Activated CD8-positive, alpha-beta memory T cell treated with anti-CD3 and anti-CD28 coated beads, Interleukin-2, amount 50 U/mL, for 48 hours (primary cell): ENCODE measurements around the gene GRIPAP1.
"Not testable (repeated sequence)": the region's sequence is repeated elsewhere in the genome, so short reads cannot be mapped to it uniquely, and the experiment has no call there.

Experiments
- DNase-seq: peaks from one replicate; pipeline ENCODE4 v3.0.0-alpha.2; 2020

The GRIPAP1 gene

DNA sequence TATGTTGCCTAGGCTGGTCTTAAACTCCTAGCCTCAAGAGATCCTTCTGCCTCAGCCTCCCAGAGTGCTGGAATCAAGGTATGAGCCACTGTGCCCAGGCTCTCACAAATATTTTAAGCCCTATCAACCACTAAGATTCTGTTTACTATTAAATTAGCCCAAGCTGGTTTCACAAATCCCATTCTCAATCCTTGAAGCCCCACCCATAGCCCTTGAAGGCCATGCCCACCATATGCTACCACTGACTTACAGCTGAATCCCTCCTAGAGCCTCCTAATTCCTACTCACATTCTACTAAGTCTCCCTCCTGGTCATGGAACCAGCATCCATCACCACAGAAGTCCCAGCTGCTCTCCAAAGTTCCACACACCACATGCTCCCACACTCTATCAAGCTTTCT, 9.7 kb downstream of the GRIPAP1 start:
- DNase-seq = no peak

DNA sequence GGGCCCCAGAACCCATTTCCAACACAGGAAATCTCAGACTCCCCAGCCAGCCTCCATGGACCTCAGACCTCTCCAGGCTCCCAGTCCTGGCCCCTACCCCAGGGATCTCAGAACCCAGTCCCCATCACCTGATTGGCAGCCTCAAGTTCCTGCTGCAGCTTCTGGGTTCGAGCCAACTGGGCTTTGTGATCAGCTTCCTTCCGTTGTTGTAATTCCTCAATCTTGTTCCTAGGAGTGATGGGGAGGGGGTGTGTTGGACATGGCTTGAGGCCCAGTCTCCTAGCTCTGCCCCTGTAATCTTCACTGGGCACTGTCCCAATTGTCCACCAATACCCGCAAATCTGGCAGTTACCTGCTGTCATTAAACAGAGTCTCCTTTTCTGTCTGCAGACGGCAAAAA, 12.6 kb downstream of the GRIPAP1 start:
- DNase-seq = no peak

DNA sequence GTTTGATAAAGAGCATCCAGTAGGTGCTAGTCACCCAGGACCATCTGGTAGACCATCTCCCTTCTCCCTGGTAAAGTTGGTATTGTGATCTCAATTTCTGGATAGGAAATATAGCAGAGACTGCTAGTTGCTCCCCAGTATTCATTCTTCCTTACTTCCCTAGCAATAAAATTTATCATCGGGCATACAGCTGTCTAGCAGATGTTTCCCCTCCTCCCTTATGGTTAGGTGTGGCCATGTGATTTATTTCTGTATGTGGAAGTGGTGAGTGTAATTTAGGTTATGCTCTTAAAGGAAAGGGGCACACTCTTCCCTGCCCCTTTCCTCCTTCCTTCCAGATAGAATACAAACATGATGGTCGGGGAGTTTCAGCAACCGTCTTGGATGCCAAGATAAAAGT, 18.2 kb downstream of the GRIPAP1 start:
- no peak for DNase-seq

DNA sequence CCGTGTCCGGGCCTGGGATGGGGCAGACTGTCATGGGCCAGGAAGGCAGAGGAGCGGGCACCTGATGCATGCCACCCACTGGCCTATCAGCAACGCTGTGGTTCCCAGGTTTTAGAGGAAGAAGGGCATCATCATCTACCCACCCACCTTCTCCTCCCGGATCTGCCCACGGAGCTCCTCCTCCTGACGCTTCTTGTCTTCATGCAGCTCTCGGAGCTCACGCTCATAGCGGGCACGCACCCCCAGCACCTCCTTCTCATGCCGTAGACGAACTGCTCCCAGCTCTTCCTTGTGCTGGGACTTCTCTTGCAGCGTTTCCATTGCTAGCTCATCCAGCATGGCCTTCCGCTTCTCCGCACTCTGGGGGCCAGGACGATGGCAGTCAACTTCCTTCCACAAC, 19.0 kb downstream of the GRIPAP1 start:
- DNase-seq = no peak

DNA sequence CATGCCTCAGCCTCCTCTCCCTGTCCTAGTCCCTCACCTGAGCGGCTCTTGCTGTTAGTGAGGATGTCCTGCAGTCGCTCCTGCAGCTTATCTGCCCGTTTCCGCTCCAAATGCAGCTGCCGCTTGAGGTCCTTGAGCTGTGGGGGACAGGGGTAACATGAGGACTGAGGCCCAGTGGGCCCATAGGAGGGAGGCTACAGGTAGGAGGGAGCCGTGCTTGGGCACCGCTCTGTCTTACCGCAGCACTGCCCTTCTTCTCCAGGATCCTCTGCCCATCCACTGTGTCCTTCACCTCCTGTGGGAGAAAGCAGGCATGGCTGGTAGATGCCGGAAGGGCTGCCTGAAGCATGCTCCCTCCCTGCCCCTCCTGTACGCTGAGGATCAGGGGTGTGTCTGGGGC, 20.9 kb downstream of the GRIPAP1 start:
- no peak for DNase-seq

DNA sequence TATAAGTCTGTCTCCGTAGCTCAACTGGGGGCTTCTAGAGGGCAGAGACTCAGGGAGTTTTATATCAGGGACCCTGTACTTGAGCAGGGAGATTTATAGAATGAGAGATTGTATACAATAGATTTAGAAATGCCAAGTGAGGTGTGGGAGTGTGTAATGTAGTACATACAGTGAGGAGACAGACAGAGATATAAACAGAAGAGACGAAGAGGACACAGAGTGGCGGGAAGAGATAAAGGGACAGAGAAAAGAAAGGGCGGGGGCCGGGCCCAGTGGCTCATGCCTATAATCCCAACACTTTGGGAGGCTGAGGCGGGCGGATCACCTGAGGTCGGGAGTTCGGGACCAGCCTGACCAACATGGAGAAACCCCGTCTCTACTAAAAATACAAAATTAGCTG, 21.7 kb downstream of the GRIPAP1 start:
- not testable (repeated sequence) for DNase-seq

DNA sequence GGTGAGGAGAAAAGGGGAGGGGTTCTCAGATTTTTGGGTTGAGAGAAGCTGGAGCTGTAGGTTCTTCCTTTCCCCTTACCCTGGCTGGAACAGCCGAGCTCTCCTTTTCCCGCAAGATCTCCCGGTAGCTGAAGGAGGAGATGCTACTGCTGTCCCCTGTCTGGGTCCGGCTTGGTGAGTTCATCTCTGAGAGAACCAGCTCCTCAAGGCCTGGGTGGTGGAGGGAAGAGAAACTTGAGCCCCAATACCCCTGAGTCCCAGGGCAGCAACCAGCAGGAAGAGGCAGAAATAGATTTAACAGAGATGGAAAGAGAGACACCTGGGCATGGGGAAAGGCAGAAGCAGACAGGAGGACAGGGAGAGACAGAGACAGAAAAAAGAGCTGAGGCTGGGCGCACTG, 23.8 kb downstream of the GRIPAP1 start:
- no peak for DNase-seq

DNA sequence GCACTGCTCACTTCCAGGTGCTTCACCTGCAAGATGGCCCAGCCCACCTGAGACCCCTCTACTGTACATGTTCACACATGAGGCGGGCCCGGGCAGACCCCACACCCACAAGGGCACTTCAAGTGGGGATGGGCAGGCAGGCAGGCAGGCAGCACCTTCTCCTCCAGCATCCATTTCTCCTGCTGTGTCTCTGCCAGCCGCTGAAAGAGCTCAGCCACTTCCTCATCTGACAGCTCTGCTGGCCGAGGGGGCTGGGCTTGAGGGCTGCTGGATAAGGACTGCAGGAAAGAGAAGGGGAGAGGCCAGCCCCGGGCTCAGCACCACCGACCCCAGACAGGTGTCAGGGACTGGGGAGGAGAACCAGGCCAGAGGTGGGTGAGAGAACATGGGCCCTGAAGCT, 26.0 kb downstream of the GRIPAP1 start:
- DNase-seq = no peak

DNA sequence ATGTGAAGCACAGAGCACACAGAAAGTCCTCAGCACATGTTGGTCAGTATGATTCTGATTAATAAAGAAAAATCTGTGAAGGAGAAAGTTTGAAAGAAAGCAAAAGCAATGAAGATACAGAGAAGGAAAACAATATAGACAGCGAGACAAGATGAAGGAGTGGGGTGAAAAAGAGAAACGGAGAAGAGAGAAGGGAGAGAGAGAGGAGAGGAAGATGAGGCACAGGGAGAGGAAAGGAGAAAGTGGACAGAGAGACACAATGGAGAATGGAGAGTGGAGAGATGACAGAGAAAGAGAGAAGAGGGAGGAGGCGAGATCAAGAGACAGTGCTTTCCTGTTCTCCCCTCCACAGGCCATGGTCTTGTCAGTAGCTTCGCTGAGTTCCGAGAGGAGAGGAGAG, 26.5 kb downstream of the GRIPAP1 start:
- no peak for DNase-seq

DNA sequence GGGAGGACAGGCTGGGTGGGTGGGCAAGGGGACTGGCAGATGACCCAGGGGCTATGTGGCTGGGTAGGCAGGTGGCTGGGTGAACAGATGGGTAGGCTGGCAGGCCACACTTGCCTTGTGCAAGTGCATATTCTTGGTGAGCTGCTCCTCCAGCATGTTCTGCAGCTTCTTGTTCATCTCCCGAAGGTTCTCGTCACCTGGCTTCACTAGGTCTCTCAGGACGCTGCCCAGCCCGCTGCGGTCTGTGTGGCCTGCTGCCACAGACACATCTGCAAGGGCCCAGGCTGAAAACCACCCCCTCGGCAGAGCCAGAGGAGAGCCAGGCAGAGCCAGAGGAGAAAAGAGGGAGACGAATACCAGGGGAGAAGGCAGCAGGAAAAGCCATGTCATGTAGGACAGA, 27.0 kb downstream of the GRIPAP1 start:
- DNase-seq = no peak

DNA sequence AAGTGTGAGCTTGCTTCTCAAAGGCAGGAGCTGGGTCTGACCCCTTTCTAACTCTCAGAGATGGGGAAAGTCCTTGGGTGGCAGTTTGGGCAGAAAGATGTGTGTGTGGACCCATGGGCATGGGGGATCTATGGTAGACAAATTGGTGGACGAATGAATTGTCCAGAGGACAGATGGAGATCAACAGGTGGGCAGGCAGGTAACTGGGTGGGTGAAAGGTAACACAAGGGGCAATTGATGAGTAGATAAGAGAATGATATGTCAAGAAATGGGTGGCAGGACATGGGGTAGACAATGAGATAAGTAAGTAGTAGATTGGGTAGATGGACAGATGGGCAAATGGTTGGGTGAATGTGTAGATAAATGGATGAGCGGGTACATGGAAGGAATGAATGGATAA, 27.5 kb downstream of the GRIPAP1 start:
- DNase-seq = no peak

DNA sequence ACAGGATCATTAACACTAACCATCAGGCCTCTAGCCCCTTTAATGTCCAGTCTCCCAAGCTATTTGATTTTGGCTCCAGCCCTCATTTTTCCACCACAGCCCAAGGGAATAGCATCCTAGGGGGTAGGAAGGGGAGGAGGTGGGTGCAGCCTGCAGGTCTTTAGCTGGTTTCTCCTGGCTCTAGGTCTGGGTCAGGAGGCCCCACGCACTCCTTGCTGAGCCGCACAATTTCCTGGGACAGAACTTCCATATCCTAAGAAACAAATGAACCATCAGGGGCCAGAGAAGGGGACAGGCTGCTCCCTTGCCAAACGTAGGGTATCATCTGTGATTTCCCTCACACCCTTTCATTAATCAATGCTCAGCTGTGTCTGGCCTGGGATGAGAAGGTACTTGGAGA, 28.0 kb downstream of the GRIPAP1 start:
- no peak for DNase-seq

DNA sequence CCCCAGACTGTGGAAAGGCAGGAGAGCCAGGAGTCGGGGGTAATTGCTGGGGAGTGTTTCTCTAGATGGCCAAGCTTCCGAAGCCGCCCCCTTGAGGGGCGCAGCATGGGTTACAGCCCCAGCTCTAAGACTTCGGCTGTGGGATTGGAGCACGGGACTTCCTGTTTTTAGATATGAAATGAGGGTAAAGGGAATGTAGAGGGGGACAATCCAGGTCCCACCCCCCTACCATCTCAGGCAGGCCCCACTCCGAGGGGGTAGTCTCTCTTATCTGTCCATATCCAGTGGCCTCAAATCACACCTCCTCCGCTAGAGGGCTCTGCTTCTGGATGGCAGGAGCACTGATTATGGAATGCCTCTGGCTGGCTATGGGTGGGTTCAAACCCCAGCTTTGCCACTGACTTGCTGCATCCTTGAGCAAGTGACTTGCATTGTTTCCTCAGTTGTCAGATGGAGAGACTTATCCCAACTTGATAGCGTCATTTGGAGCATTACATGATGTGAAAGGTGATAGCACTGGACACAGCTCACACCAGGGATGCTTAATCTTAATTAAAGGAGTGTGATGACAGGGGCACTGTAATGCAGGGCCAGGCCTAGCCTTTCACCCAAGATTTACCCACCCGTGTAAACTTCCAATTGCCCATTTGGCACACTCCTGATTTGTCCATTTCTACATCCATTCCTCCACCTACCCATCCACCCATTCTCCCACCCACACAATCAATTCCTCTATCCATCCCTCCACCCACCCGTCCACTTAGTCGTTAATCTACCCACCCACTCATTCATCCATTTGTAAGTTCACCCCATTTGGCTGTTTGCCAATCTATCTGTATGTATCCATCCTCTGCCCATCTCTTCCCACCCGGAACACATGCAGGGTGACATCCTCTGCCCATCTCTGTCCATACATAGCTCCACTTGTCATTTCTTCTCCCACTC, 29.6 kb downstream of the GRIPAP1 start:
- DNase-seq = no peak

DNA sequence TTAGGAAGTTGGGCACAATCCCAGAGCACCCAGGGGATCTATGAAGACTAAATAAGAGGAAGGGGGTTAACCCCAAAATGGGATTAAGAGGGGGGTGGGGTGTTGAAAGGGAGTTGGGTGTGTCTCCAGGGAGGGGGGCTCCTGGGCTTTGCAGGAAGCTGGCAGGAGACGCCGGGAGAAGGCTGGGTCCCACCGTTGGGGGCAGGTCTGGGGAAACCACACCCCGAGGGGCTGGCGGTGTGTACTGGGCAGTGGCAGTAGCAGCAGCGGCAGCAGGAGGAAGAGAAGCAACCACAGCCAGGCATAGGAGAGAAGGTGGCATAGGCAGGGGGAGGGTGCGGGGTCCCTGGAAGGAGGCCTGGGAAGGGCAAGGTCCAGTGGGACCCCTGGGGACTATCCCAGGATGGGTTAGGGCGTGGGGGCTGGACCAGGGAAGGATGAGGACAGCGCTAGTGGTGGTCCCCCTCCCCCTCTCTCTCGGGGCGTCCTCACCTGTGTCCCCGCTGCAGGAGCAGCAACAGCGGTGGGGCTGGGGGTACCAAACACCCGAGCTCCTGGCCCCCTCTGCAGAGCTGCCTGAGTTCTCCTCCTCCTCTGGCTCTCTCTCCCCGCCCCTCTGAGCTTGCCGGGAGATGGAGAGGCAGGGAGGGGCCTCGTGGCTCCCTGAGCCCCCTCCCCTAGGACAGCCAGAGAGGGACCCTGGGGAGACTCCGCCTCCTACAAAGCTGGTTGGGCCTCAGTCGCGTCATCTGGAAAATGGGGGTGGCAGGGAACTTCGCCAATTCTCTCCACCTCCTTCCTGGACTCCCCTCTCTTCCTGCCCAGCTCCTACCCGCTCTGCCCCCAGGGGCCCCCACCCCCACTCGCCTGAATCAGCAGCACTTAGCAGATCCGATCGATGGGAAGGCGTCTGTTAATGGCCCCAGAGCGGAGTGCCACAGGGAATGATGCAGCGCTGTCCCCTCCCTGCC, 30.5 kb downstream of the GRIPAP1 start, which contains the start of gene KCND1:
Gene KCND1 (minus strand): TSS at position 596 of the 971 bp plus-strand sequence. CDS start 1,573 bp downstream, outside the sequence.
- DNase-seq = no peak

DNA sequence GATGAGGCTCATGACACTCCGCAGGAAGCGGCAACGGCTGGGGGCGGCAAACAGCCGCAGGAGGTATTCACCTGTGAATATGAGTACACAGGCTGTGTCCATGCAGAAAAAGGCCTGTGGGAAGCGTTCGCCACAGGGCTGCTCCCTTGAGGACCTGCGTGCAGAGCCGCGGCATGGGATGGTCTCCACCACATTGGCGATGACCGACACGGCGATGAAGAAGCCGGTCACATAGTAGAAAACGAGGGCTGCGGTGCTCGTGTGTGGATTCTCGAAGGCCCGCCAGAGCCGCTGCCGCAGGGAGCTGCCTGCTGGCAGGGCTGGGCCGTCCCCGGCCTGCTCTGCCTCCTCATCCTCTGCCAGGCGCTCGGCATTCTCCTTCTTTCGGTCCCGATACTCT, 32.6 kb downstream of the GRIPAP1 start:
- no peak for DNase-seq

DNA sequence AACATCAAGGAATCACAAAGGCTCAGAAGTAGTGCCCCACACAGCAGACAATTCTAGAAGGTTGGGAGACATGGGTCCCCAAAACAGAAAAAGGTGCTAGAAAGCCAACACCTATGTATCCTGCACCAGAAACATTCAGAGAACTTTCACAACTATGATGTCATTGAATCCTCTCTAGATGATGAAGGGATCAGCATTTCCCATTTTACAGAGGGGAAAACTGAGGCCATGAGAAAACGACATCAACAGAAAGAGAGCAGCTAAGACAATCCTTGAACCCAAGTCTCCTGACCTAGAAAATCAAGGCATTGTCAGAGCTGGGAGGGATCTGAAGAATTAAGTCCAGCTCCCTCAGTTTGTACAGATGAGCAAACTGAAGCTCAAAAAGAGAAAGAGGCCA, 33.7 kb downstream of the GRIPAP1 start:
- DNase-seq = no peak

DNA sequence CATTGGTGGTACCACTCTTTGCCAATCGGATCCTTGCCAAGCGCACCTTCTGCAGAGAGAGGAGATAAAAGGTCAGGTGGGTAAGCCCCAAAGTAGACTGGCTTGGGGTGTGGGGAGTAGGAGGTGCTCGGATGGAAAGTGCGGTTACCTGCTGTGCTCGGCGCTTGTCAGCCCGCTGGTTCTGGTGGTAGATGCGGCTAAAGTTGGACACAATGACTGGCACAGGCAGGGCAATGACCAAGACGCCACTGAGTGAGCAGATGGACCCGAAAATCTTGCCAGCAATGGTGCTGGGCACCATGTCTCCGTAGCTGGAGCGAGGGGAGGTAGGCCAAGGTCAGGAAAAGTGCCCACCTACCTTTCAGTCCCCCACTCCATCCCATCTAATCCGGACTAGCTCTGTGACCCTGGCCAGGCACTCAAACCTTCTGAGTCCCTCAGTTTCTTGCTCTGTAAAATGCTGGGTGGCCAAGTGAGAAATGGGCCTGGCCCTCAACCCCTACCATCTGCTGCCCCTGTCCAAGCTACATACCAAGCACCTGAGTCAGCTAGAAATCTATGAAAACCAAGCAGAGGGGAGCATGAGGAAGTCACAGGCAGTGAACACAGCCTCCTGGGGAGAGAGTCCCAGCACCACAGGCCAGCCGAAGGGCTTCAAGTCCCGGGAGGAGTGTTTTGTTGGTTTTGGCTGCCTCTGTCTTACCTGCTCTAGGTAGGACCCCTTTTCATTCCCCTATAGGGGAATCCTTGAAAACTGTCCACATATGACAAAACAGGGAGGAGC, 35.1 kb downstream of the GRIPAP1 start:
- DNase-seq = no peak

DNA sequence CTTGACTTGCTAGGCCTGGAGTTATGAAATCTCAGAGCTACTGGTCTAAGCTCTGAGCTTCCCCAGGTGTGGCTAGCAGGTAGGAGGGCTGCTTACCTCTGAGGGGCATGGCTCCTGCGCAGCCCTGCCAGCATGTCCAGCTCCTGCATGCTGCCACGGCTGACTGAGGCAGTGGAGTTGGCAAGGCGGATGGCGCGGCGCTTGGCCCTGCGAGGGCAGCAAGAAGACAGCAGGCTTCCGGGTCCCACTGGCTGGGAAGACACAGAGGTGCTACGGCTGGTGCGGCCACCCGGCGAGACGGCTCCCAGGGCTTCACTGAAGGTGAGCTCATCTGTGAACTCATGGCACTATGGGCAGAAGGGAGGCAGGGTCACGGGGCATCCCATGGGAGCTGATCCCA, 36.1 kb downstream of the GRIPAP1 start:
- DNase-seq = no peak

DNA sequence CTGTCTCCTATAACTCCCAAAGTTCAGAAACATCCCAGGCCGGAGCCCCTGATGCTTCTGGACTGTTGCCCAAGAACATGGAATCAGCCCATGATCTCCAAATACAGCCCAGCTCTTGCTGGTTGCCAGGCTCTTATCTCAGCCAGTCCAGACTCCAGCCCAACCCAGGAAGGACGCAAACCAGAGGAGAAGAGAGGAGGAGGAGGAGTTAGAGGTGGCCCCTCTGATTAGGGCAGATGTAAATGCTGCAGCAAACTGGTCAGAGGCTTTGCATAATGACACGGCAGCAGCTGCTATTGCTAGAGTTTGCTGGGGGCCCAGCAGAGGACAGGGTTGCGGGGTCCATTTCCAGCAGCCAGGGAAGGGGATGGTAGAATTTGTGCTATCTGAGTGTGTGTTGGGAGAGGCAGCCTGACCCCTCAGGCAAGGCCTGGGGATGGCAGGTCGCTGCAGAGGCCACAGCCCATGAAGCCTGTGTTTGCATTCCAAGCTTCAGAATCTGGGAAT, 40.4 kb downstream of the GRIPAP1 start:
- DNase-seq = no peak

DNA sequence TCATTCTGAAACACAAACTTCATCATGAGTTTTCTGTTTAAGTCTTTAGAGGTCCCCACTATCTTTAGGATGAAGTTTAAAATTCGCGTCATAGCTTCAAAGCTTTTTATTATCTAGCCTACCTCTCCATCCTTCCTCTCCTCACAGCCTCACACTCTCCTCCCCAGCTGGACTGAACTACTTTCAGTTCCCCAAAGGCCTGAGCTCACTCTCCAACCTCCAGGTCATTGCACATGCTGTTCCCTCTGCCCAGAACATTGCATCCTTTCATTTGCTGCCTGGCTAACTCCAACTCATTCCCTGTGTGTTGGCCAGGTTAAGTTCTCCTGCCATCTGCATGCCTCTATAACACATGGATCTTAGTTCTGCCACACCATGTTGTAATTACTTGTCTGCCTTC, 41.8 kb downstream of the GRIPAP1 start:
- no peak for DNase-seq

DNA sequence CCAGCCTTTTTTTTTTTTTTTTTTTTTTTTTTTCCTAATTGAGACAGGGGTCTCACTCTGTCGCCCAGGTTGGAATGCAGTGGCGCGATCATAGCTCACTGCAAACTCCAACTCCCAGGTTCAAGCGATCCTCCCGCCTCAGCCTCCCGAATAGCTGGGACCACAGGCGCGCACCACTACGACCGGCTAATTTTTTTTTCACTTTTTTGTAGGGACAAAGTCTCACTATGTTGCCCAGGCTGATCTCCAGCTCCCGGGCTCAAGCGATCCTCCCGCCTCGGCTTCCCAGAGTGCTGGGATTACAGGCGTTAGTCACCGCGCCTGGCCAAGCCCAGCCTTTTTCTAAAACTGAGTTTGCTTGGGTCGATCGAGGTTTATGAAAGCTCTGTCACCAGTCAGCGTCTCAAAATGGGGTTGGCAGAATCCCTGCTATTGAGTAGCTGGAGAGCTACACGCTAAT, 43.4 kb downstream of the GRIPAP1 start:
- peak; percentile 57 for DNase-seq

DNA sequence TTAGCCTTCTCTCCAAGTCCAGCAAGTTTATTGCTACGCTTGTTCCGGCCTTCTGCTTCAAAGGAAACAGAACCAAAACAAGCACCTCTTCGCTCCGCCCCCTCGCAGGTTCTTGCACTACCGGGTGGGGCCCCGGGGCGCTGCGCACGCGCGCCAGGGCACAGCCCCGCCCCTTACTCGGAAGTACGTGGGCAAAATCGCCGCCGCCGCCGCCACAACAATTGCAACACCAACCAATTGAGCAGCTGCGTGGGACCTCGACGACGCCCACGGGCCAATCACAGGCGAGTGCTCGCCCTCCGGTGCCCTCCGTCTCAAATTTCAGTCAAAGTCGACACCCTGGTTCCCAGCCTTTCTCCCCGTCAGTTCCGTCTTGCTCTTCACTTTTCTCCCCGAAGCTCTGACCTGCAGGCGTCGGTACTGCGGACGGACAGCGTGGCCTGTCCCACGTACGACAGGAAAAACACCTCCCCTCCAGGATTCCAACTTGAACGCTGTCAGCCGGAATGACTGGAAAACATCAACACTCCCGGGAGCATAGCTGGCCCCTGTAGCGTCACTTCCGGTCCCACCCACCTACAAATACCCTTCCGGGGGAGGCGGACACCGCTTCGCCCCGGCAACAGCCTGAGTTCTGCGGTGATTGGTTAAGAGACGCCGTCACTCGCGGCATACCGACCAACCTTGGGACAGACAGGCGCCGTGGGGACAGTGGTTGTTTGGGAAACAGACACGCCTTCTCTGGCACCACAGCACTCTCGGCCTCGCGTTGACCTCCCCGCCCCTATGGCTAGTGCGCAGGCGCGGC, 44.0 kb downstream of the GRIPAP1 start:
- peak; percentile 91 for DNase-seq
